Fibroblast of the aortic adventitia (primary cell): ENCODE results near the gene CLEC11A. TPM values are rescaled to one million over a fixed set of nuclear protein-coding genes. Genes with fewer than 3 reads are reported as not detected.

Source experiments
- DNase-seq: peaks from one replicate; pipeline ENCODE4 v3.0.0-alpha.2; 2010; ENCODE audit warnings: low read depth
- H3K4me3 ChIP-seq: 2 replicates; pipeline ENCODE4 v1.5.1; 2011; ENCODE audit warnings: low read depth, mild to moderate bottlenecking, control low read depth, low read length, moderate library complexity
- CTCF ChIP-seq: IDR thresholded peaks from 2 replicates; pipeline ENCODE4 v1.5.1; 2011; ENCODE audit warnings: mild to moderate bottlenecking, low read length, control low read depth, inconsistent platforms; ENCODE audit not compliant: insufficient read depth
- total RNA-seq: library from RNA; depleted of rRNA; stranded (reverse); fragments of >200 nt; gene quantifications from 2 replicates; pipeline ENCODE4 v1.2.3, GENCODE V29; 2012; ENCODE audit warnings: low replicate concordance

The CLEC11A gene
- total RNA-seq, 1 donor, result 21.8 TPM

- peak; percentile 91 for TF ChIP-seq CTCF
- DNase-seq, result peak; percentile 66
- H3K4me3 ChIP-seq, result no peak overlapping the region
Observed at GRCh38 chr19:50705422-50706019, 17.6 kb upstream of the CLEC11A start.

GRCh38 chr19:50706387-50706786, 16.8 kb upstream of the CLEC11A start:
- DNase-seq, result no peak
- H3K4me3 ChIP-seq, result no peak overlapping the region
- no peak for TF ChIP-seq CTCF

GRCh38 chr19:50708179-50708879, 14.8 kb upstream of the CLEC11A start:
- no peak for TF ChIP-seq CTCF
- no peak overlapping the region for H3K4me3 ChIP-seq
- DNase-seq, result no peak

- DNase-seq, result no peak
- no peak overlapping the region for H3K4me3 ChIP-seq
- TF ChIP-seq CTCF, result peak; percentile 19
Observed at GRCh38 chr19:50710094-50710493, 13.1 kb upstream of the CLEC11A start.

- DNase-seq, result no peak
- TF ChIP-seq CTCF, result no peak
- no peak overlapping the region for H3K4me3 ChIP-seq
Observed at GRCh38 chr19:50710612-50711011, 12.6 kb upstream of the CLEC11A start.

GRCh38 chr19:50711196-50711595, 12.0 kb upstream of the CLEC11A start:
- H3K4me3 ChIP-seq, result no peak overlapping the region
- TF ChIP-seq CTCF, result no peak

More at GRCh38 chr19:50711196-50711595, 12.0 kb upstream of the CLEC11A start:
- no peak for DNase-seq
